Stimulated activated CD8-positive, alpha-beta memory T cell treated with anti-CD3 and anti-CD28 coated beads, Interleukin-4, amount 100 ng/mL, for 24 hours (primary cell): Measurements from ENCODE around the gene SH2D3A.
"Not testable (repeated sequence)": the region's sequence is repeated elsewhere in the genome, so short reads cannot be mapped to it uniquely, and the experiment has no call there.

Source experiments
- DNase-seq: peaks from one replicate; pipeline ENCODE4 v3.0.0-alpha.2; 2020; ENCODE audit warnings: low read depth

Gene SH2D3A

GRCh38 chr19:6719992-6720368 is 47.3 kb downstream of the SH2D3A start:
- no peak for DNase-seq

DNA sequence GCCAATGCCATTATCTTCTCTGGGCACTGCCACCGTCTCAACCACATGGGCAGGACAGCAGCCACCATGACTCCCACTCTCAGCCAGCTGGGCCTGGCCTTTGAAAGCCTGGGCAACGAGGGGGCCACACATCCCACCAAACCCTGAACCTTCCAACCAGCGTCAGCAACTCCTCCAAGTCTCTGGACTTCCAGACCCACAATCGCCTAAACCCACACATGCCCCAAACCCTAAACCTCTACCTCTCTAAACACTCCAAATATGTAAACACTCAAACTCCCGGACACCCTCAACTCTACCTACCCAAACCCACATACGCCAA is 47.7 kb downstream of the SH2D3A start:
- DNase-seq, result no peak

DNA sequence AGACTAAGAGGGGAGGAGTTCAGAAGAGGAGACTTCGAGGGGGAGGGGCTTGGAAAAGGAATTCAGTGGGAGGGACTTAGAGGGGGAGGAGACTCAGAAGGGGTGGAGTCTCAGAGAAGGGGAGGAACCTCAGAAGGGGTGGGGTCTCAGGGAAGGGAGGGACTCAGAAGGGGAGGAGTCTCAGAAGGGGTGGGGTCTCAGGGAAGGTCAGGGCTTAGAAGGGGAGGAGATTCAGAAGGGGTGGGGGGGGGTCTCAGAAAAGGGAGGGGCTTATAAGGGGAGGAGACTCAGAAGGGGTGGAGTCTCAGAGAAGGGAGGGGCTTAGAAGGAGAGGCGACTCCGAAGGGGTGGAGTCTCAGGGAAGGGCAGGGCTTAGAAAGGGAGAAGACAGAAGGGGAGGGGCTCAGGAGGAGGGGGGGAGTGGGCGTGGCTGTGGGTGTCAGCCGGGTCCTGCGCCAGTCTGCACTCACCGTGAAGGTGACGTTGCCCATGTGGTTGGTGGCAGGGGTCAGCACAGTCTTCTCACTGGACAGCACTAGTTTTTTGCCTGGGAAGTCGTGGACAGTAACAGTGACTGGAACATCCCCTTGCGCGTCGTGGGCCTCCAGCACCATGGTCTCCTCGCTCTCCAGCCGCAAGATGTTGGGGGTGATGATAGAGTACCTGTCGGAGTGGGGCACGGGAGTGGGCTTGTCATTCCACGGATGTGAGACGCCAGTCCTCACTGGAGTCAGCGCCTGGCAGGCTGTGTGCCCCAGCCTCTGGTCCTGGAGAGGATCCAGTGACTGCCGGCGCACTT is 48.3 kb downstream of the SH2D3A start:
- no peak for DNase-seq

DNA sequence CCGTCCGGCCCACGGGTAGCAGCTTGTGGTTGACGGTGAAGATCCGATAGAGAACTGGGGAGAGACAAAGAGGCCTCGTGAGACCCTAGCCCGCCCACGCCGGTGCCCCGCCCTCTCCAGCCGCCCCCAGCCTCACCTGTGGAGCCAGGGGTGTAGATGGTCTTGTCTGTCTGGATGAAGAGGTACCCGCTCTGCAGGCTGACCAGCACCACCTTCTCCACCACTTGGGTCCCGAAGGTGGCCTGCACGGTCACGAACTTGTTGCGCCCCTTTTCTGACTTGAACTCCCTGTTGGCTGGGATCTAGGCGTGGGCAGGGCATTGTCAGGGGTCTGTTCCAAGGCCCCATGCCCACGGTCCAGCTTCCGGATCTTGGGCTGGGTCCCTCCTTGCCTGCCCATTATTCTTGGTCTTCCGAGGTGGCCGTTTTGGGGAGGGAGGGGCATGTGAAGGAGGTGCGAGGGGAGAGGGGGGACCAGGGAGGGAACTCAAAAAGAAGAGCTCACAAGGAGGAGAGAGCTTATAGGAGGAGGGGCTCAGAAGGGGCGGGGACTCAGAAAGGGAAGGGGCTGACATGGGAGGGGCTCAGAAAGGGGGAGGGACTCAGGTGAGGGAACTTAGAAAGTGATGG is 49.0 kb downstream of the SH2D3A start:
- no peak for DNase-seq

- no peak for DNase-seq
These were observed 49.7 kb downstream of the SH2D3A start for GRCh38 chr19:6717441-6717971.

DNA sequence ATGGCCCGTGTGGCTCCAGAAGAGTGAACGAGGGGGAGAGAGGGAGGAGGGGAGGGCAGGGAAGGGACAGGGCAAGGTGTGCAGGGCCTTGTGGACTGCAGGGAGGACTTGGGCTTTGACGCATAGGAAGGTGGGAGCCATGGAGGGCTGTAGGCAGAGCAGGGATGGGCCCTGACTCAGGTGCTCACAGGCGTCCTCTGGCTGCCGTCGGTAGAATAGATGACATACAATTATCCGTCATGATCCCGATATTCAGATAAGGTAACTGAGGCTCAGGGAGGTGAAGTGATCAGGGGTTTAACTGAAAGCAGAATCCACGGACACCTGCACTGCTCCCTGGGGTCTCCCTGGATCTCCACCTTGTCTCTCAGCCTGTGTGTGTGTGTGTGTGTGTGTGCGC is 50.2 kb downstream of the SH2D3A start:
- DNase-seq, result no peak

GRCh38 chr19:6716610-6716970 is 50.6 kb downstream of the SH2D3A start:
- DNase-seq, result no peak

GRCh38 chr19:6714749-6715555 is 52.3 kb downstream of the SH2D3A start:
- no peak for DNase-seq

DNA sequence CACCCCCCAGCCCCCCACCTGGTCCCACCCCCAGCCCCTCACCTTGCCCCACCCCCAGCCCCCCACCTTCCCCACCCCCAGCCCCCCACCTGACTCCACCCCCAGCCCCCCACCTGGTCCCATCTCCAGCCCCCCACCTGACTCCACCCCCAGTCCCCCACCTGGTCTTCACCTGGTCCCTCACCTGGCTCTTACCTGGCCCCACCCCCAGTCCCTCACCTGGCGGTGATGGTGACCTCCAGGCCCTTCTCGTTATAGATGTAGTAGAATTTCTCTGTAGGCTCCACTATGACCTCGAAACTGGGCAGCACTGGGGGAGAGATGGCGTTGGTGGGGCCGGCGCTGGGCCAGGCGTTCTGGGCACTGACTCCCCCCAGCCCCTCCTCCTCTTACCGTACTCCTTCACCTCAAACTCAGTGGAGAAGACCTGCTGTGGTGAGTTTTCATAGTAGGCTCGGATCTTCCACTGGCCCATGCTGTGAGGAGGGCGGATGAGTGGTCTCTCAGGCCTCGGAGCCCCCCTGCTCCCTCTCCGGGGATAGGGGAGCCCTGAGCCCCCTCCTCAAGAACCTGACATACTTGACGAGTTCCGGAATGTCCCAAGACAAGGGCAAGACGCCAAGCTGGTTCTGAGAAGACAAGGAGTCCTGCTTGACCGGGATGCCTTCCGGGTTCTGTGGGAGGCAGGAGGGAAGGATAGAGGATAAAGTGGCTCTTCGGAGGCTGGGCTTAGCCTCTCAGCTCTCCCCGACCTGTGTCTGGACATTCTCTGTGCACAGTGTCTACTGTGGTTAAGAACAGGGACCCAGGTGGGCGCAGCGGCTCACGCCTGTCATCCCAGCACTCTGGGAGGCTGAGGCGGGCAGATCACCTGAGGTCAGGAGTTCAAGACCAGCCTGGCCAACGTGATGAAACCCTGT is 53.2 kb downstream of the SH2D3A start:
- DNase-seq, result no peak

DNA sequence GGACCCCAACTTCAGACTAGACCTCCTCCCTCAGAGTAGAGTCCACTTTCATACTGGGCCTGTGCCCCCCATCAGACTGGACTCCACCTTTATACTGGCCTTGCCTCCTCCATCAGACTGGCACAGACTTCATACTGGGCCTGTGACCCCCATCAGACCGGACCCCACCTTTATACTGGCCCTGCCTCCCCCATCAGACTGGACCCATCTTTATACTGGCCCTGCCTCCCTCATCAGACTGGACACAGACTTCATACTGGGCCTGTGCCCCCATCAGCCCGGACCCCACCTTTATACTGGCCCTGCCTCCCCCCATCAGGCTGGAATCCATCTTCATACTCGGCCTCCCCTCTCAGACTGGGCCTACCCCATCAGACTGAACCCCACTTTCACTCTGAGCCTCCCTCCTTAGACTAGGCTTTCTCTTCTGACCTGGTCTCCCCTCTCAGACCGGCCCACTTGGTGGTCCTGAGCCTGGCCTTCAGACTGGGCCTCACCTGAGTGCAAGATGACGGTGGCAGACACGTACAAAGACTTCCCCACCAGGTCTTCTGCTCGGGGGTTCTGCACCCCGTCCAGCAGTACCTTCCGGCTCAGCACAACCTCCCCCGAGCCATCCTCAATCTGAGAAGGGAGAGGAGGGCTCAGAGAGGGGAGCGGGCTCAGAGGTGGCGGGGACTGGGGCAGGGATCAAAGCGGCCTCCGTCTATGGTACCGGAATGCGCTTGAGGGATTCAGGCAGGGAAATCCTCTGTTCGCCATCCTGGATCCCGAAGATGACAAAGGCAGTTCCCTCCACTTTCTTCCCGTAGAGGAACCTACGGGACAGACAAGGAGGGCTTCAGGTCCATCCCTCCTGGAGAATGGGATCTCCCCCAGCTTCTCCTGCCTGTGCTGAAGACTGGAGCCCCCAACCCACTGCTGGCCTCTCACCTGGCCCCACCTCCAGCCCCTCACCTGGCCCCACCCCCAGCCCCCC is 54.3 kb downstream of the SH2D3A start:
- no peak for DNase-seq

GRCh38 chr19:6712231-6712630 is 55.0 kb downstream of the SH2D3A start:
- DNase-seq, result no peak

GRCh38 chr19:6711605-6712004 is 55.6 kb downstream of the SH2D3A start:
- no peak for DNase-seq

DNA sequence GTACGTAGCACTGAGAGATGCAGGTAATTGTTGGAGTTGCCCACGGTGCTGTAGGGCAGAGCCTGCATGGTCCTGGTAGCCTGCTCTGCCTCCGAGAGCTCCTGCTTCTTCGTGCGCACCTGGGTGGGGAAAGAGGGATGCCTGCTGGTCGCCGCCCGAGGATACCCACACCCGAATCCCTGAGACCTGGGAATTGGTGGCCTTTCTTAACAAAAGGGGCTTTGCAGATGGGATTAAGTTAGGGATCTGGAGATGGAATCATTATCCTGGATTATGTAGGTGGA is 56.2 kb downstream of the SH2D3A start:
- no peak for DNase-seq

DNA sequence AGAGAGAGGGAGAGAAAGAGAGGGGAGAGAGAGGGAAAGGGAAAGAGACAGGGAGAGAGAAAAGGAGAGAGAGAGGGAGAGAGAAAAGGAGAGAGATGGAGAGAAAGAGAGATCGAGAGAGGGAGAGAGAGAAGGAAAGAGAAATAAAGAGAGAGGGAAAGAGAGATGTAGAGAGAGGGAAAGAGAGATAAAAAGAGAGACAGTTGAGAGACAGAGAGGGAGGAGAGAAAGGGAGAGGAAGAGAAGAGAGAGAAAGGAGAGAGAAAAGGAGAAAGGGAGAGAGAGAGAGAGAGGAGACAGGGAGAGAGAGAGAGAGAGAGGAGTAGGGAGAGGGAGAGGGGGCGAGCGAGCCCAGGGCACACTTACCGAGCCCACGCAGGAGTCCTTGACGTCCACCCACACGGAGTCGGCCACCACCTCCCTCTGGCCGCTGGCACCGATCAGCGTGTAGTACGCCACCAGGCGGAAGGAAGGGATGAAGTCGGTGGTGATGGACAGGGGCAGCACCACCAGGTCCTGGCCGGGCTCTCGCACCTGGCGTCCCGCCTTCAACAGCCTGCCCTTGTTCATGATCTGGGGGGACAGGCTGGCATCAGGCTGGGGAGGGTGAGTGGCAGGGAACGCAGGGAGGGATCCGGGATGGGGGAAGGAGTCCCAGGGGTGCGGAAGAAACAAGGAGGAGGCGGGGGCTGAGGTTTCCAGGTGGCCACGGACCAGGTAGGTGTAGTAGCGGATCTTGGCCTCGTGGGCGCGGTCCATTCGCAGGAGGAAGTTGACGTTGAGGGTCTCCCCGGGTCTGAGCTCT is 56.8 kb downstream of the SH2D3A start:
- no peak for DNase-seq

DNA sequence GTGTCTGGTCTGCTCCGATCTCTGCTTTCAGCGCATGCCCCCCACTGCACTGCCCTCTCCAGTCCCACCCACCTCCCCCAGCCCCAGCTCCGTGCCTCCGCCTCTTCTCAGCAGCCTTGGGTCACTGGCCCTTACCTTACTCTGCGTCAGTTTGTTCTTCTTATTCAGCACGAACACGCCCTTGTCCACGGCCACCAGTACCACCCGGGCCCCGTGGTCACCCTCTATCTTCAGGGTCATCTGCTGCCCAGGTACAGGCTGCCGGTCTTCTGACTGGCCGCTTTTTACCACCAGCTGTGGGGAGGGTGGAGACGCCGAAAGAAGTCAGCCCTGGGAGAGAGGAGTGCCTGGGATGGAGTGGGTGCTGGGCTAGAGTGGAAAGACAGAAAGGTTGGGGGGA is 57.7 kb downstream of the SH2D3A start:
- no peak for DNase-seq

GRCh38 chr19:6708913-6709312 is 58.3 kb downstream of the SH2D3A start:
- DNase-seq, result not testable (repeated sequence)

- no peak for DNase-seq
These were observed 58.9 kb downstream of the SH2D3A start for GRCh38 chr19:6708346-6708745.

GRCh38 chr19:6707658-6708018 is 59.6 kb downstream of the SH2D3A start:
- DNase-seq, result no peak

- no peak for DNase-seq
These were observed 60.1 kb downstream of the SH2D3A start for GRCh38 chr19:6707011-6707657.

DNA sequence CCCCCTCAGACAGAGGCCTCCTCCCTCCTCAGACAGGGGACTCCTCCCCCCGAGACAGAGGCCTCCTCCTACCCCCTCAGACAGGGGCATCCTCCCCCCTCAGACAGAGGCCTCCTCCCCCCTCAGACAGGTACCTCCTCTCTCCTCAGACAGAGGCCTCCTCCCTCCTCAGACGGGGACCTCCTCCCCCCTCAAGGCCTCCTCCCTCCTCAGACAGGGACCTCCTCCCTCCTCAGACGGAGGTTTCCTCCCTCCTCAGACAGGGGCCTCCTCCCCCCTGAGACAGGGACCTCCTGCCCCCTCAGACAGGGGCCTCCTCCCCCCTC is 60.6 kb downstream of the SH2D3A start:
- no peak for DNase-seq
